Measurements from ENCODE around the gene ADCY10. TPM values are rescaled to one million over a fixed set of nuclear protein-coding genes. Genes with fewer than 3 reads are reported as not detected.

The ADCY10 gene
- total and polyA plus RNA-seq, 2 of the 8 experiments (the other 6 are each of a cell fraction or from before 2014, with no cell fraction given): 0.02 TPM; not detected in 1

DNA sequence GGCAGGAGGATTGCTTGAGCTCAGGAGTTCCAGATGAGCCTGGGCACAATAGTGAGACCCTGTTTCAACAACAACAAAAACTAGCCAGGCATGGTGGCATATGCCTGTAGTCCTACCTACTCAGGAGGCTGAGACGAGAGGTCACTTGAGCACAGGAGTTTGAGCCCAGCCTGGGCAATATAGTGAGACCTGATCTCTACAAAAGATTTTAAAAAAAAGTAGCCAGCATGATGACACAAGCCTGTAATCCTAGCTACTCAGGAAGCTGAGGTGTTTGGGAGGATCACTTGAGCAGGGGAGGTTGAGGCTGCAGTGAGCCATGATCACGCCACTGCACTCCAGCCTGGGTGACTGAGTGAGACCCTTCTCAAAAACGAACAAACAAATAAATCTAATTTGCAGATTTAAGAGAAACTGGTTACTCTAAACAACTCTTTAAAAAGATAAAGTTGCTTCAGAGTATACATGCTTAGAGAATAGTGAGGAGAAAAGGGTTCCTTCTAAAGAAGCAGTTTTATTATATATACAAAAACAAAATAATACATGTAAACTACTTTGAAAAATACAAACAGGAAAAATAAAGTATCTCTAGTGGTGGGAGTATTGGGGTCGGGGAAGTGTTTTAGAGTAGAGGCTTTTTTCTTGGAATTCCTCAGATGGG is 88.4 kb downstream of the ADCY10 start:
- Histone ChIP-seq H3K4ac (replicated peaks; ENCODE audit: insufficient read length, low read depth, low read length) (no peak overlapping the region), H4K8ac (ENCODE audit: extremely low read depth, insufficient read depth, low read length) (no peak overlapping the region), H2BK20ac (ENCODE audit: low read length) (no peak overlapping the region), H3K9ac (replicated peaks in 1 of 4; ENCODE audit: extremely low read depth in 1 of 4, low read depth in 3 of 4, low read length in 3 of 4) (no peak overlapping the region), H3K4me3 (ENCODE audit: extremely low read depth in 1 of 4, insufficient read depth in 2 of 4, low read depth in 3 of 4, low read length in 4 of 4) (no peak overlapping the region), H3K14ac (ENCODE audit: insufficient read length) (no peak overlapping the region), H2BK15ac (ENCODE audit: low read length) (no peak overlapping the region), H2AFZ (ENCODE audit: low read length) (no peak overlapping the region), H2AK5ac (ENCODE audit: low read depth, low read length) (no peak overlapping the region), H3K27me3 (replicated peaks in 1 of 4; ENCODE audit: control insufficient read depth in 3 of 4, extremely low read depth in 1 of 4, insufficient read depth in 3 of 4, low read length in 3 of 4) (no peaks in the 10 kb centered on the region), H3K4me2 (ENCODE audit: insufficient read depth in 1 of 2, low read depth in 2 of 2, low read length in 2 of 2) (no peak overlapping the region), H3K23ac (ENCODE audit: insufficient read length) (no peak overlapping the region), H2BK12ac (ENCODE audit: low read depth, low read length) (no peak overlapping the region), H2BK120ac (replicated peaks; ENCODE audit: low read depth, low read length) (no peak overlapping the region), H3K56ac (replicated peaks; ENCODE audit: insufficient read length, low read depth, low read length) (no peak overlapping the region), H3K36me3 (ENCODE audit: control insufficient read depth in 2 of 4, insufficient read depth in 4 of 4, low read length in 3 of 4) (no peaks in the 10 kb centered on the region), H3K23me2 (ENCODE audit: low read depth, low read length) (no peaks in the 10 kb centered on the region), H3K27ac (ENCODE audit: low read depth, low read length) (no peak overlapping the region), H3K79me2 (ENCODE audit: control insufficient read depth in 1 of 2, insufficient read depth in 2 of 2, low read length in 2 of 2) (no peaks in the 10 kb centered on the region), H4K91ac (replicated peaks; ENCODE audit: insufficient read length, low read length) (no peak overlapping the region), H3K79me1 (ENCODE audit: low read depth, low read length) (no peaks in the 10 kb centered on the region), H3K9me3 (ENCODE audit: insufficient read depth in 2 of 2, low read depth in 1 of 2, low read length in 1 of 2) (no peaks in the 10 kb centered on the region), H3K4me1 (replicated peaks in 1 of 4; ENCODE audit: control insufficient read depth in 3 of 4, insufficient read depth in 4 of 4, low read length in 3 of 4) (peaks cover 0 to 12% (median 5%) of the 10 kb centered on the region in 4 experiments; a peak in 6 of 7 replicates), H3K18ac (ENCODE audit: extremely low read depth, low read length) (no peak overlapping the region), H2BK5ac (ENCODE audit: low read depth, low read length) (no peak overlapping the region), H4K5ac (ENCODE audit: insufficient read length, low read depth, low read length) (no peak overlapping the region), H4K20me1 (replicated peaks in 1 of 2; ENCODE audit: control insufficient read depth in 1 of 2, insufficient read depth in 2 of 2, low read length in 2 of 2) (no peaks in the 10 kb centered on the region)
- 84% methylated on average over 4 of the region's 4 CpGs; no CpG with 5 or more reads in 1 of the 2 experiments for WGBS, 2 experiments (ENCODE audit: extremely low coverage in 1 of 2, insufficient coverage in 1 of 2, insufficient read length in 1 of 2, insufficient replicate concordance in 2 of 2, low coverage in 1 of 2, low lambda C conversion rate in 2 of 2, missing lambda C conversion rate in 1 of 2)
- FAIRE-seq (no peak), DNase-seq (ENCODE audit: low read depth in 1 of 2, low spot score in 2 of 2) (no peak)
- CTCF ChIA-PET (ENCODE audit: partially characterized antibody): no interaction called here
- POLR2A ChIA-PET (ENCODE audit: partially characterized antibody): no interaction called here
- TF ChIP-seq GABPA (IDR thresholded peaks at IDR 0.05; ENCODE audit: borderline replicate concordance, insufficient read depth, low read length) (no peak), CBX8 (IDR thresholded peaks at IDR 0.05; ENCODE audit: borderline replicate concordance, low read depth, low read length) (no peak), HDAC6 (IDR thresholded peaks at IDR 0.05; ENCODE audit: low read depth, low read length) (no peak), SAP30 (IDR thresholded peaks at IDR 0.05; ENCODE audit: insufficient read depth, insufficient replicate concordance, low read length) (no peak), MAFK (IDR thresholded peaks at IDR 0.05; ENCODE audit: low read depth, low read length) (no peak), CBX5 (IDR thresholded peaks at IDR 0.05; ENCODE audit: low read depth, low read length) (no peak), KDM5A (IDR thresholded peaks at IDR 0.05; ENCODE audit: low read length) (no peak), SUZ12 (IDR thresholded peaks at IDR 0.05; ENCODE audit: low read length) (no peak), POU5F1 (IDR thresholded peaks at IDR 0.05; ENCODE audit: low read depth, low read length) (no peak)
- TF ChIP-seq, protein P1, sequence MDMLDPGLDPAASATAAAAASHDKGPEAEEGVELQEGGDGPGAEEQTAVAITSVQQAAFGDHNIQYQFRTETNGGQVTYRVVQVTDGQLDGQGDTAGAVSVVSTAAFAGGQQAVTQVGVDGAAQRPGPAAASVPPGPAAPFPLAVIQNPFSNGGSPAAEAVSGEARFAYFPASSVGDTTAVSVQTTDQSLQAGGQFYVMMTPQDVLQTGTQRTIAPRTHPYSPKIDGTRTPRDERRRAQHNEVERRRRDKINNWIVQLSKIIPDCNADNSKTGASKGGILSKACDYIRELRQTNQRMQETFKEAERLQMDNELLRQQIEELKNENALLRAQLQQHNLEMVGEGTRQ (IDR thresholded peaks at IDR 0.05; ENCODE audit: low read length): no peak
- TF ChIP-seq, protein P2, sequence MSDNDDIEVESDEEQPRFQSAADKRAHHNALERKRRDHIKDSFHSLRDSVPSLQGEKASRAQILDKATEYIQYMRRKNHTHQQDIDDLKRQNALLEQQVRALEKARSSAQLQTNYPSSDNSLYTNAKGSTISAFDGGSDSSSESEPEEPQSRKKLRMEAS (IDR thresholded peaks at IDR 0.05): no peak
